Transverse colon (tissue), 4 donors: ENCODE results near the gene SPRY2. TPM values are rescaled to one million over a fixed set of nuclear protein-coding genes. Genes with fewer than 3 reads are reported as not detected.
A peak's percentile ranks its signal among the peaks of the same experiment; 100 is the strongest.
"Not testable (repeated sequence)": the region's sequence is repeated elsewhere in the genome, so short reads cannot be mapped to it uniquely, and the experiment has no call there.

Experiments
- DNase-seq: peaks from one replicate; pipeline ENCODE4 v3.0.0-alpha.2; 2019
- H3K27ac ChIP-seq, 4 donors: fragments of 200-600 bp; sonication (generic); 2 replicates each; pipeline ENCODE4 v1.5.1; 2016 to 2018; ENCODE audit warnings: inconsistent platforms in 4 of 4
- H3K27me3 ChIP-seq: fragments of 200-600 bp; sonication (generic); 2 replicates; pipeline ENCODE4 v1.5.1; 2017; ENCODE audit warnings: inconsistent platforms
- H3K36me3 ChIP-seq, 4 donors: fragments of 200-600 bp; sonication (generic); 2 replicates each; pipeline ENCODE4 v1.5.1; 2017 to 2019; ENCODE audit warnings: inconsistent platforms in 4 of 4
- H3K4me1 ChIP-seq, 4 donors: fragments of 200-600 bp; sonication (generic); 2 replicates each; pipeline ENCODE4 v1.5.1; 2017 to 2020; ENCODE audit warnings: inconsistent platforms in 4 of 4
- H3K4me3 ChIP-seq, 4 donors: fragments of 200-600 bp; sonication (generic); 1 replicate in 1 of 4; 2 replicates in 3 of 4; pipeline versions ENCODE4 v1.5.1 to v1.6.1; 2017 to 2019; ENCODE audit warnings: inconsistent platforms in 4 of 4
- H3K9me3 ChIP-seq, 2 donors: fragments of 200-600 bp; sonication (generic); 2 replicates each; pipeline ENCODE4 v1.5.1; 2017 to 2019; ENCODE audit warnings: inconsistent platforms in 2 of 2
- CTCF ChIP-seq, 5 experiments: fragments of 200-600 bp in 3 of 5; fragments of 450-650 bp in 2 of 5; sonication (generic) in 3 of 5; IDR thresholded peaks; 1 replicate in 2 of 5; 2 replicates in 3 of 5; pipeline ENCODE4 v1.5.1; 2016 to 2017; ENCODE audit warnings: antibody characterized with exemption in 5 of 5, inconsistent platforms in 3 of 5, mild to moderate bottlenecking in 2 of 5, moderate library complexity in 1 of 5
- EP300 ChIP-seq: sonication (generic); formaldehyde crosslinking; IDR thresholded peaks from one replicate; pipeline ENCODE4 v1.6.1; 2017; ENCODE audit warnings: antibody characterized with exemption, low read depth
- POLR2A ChIP-seq: fragments of 450-650 bp; IDR thresholded peaks from one replicate; pipeline ENCODE4 v1.6.1; 2016; ENCODE audit warnings: antibody characterized with exemption, mild to moderate bottlenecking, moderate library complexity
- POLR2AphosphoS5 ChIP-seq, 3 donors: sonication (generic); formaldehyde crosslinking; IDR thresholded peaks; one replicate each; pipeline ENCODE4 v1.6.1; 2016; ENCODE audit warnings: antibody characterized with exemption in 3 of 3
- WGBS, 2 donors: methylation state at CpG; one replicate each; pipeline ENCODE4 v1.1.5; 2018; ENCODE audit warnings: low coverage in 1 of 2; 5-methylcytosine and 5-hydroxymethylcytosine counted together
- in situ Hi-C, 4 donors: fragments of 200-750 bp; cut with MboI; loops; one replicate each; pipeline versions ENCODE4 v1.15.0 to v1.15.1; 2017; ENCODE audit warnings: low sequenced_read_pairs in 3 of 4, low pct_ligation_motif_present in 1 of 4, low pct_unique_long_range_greater_than_20kb in 1 of 4
- intact Hi-C: fragments of 100-400 bp; cut with DNase I; formaldehyde crosslinking; loops from one replicate; pipeline ENCODE4 v1.15.1; 2023; ENCODE audit warnings: low total_unique reads
- total RNA-seq, 4 donors: library from RNA; depleted of rRNA; stranded (reverse); fragments of >200 nt; gene quantifications; one replicate each; pipeline ENCODE4 v1.1.0, GENCODE V29; 2016

The SPRY2 gene
- total RNA-seq, 4 donors from 2014 or later, result 21.1 to 52.1 (median 36.6) TPM

- Histone ChIP-seq H3K36me3 (no peaks in the 10 kb centered on the region), H3K27me3 (no peaks in the 10 kb centered on the region), H3K27ac (no peak overlapping the region), H3K9me3 (no peaks in the 10 kb centered on the region), H3K4me1 (peaks cover 0 to 2% (median 0%) of the 10 kb centered on the region in 4 donors), H3K4me3 (no peak overlapping the region)
- in situ Hi-C loops (loop anchor here in 1 of 4 donors (25.0 kb wide), 1 partner anchor 561 kb away; no protein-coding TSS in a partner anchor), intact Hi-C loops (no loop called here)
- no peak for TF ChIP-seq POLR2A
- WGBS, 2 donors, result 86 to 93% methylated on average over 6 of the region's 6 CpGs
- DNase-seq, result no peak
Observed at GRCh38 chr13:80348750-80349149, 7.8 kb upstream of the SPRY2 start.

GRCh38 chr13:80348314-80348713, 7.4 kb upstream of the SPRY2 start:
- H3K27me3 ChIP-seq, result no peaks in the 10 kb centered on the region

GRCh38 chr13:80345771-80346510, 5.0 kb upstream of the SPRY2 start:
- WGBS, 2 donors, result 78 to 79% methylated on average over 6 to 8 of the region's 8 CpGs
- intact Hi-C loops, result no loop called here
- DNase-seq, result no peak
- Histone ChIP-seq H3K9me3 (no peaks in the 10 kb centered on the region), H3K27me3 (no peaks in the 10 kb centered on the region), H3K4me1 (peaks cover 0 to 10% (median 0%) of the 10 kb centered on the region in 4 donors), H3K27ac (no peak overlapping the region), H3K36me3 (no peaks in the 10 kb centered on the region), H3K4me3 (no peak overlapping the region)
- TF ChIP-seq POLR2A (no peak), EP300 (no peak), CTCF (IDR thresholded peaks at IDR 0.05) (no peak)
- in situ Hi-C loops, result loop anchor here in 1 of 4 donors (25.0 kb wide), 1 partner anchor 559 kb away; no protein-coding TSS in a partner anchor

More at GRCh38 chr13:80348314-80348713, 7.4 kb upstream of the SPRY2 start:
- H3K36me3 ChIP-seq, result no peaks in the 10 kb centered on the region
- peaks cover 0 to 6% (median 0%) of the 10 kb centered on the region in 4 donors for H3K4me1 ChIP-seq
- TF ChIP-seq EP300, result no peak
- TF ChIP-seq POLR2A, result no peak
- TF ChIP-seq CTCF (IDR thresholded peaks at IDR 0.05), result no peak
- no peak for TF ChIP-seq POLR2AphosphoS5 (IDR thresholded peaks at IDR 0.05)
- H3K4me3 ChIP-seq, result no peak overlapping the region
- in situ Hi-C loops, result loop anchor here in 1 of 4 donors (25.0 kb wide), 1 partner anchor 561 kb away; no protein-coding TSS in a partner anchor
- DNase-seq, result no peak
- intact Hi-C loops, result no loop called here
- no peaks in the 10 kb centered on the region for H3K9me3 ChIP-seq
- no peak overlapping the region for H3K27ac ChIP-seq

GRCh38 chr13:80344032-80344431, 3.1 kb upstream of the SPRY2 start:
- H3K9me3 ChIP-seq, DNase-seq, H3K27me3 ChIP-seq, H3K36me3 ChIP-seq, intact Hi-C loops, H3K27ac ChIP-seq, H3K4me1 ChIP-seq, H3K4me3 ChIP-seq: not testable (repeated sequence)
- in situ Hi-C loops, result loop anchor here in 1 of 4 donors (25.0 kb wide), 1 partner anchor 557 kb away; no protein-coding TSS in a partner anchor
- 93 to 100% methylated on average over 2 to 11 of the region's 11 CpGs for WGBS, 2 donors

- 1 to 2% methylated on average over 13 to 61 of the region's 61 CpGs for WGBS, 2 donors
- peak; percentile 87 for DNase-seq
- peaks cover 0 to 10% (median 0%) of the 10 kb centered on the region in 4 donors for H3K4me1 ChIP-seq
Observed at GRCh38 chr13:80342471-80343371, 1.8 kb upstream of the SPRY2 start.

More at GRCh38 chr13:80342471-80343371, 1.8 kb upstream of the SPRY2 start:
- H3K4me3 ChIP-seq, result peak overlapping the region; percentile 21 to 94 (median 70)
- in situ Hi-C loops (loop anchor here in 1 of 4 donors (25.0 kb wide), 1 partner anchor 555 kb away; no protein-coding TSS in a partner anchor), intact Hi-C loops (no loop called here)
- no peaks in the 10 kb centered on the region for H3K9me3 ChIP-seq
- peak overlapping the region; percentile 95 to 98 (median 96) for H3K27ac ChIP-seq
- TF ChIP-seq POLR2A, result peak; percentile 68
- peak; percentile 32 to 70 (median 68) for TF ChIP-seq POLR2AphosphoS5 (IDR thresholded peaks at IDR 0.05)
- TF ChIP-seq EP300, result no peak
- TF ChIP-seq CTCF (IDR thresholded peaks at IDR 0.05), result peak; percentile 90 to 99 (median 99)
- H3K36me3 ChIP-seq, result no peaks in the 10 kb centered on the region
- no peaks in the 10 kb centered on the region for H3K27me3 ChIP-seq
